ENCODE results near the gene CCDC142. TPM values are rescaled to one million over a fixed set of nuclear protein-coding genes. Genes with fewer than 3 reads are reported as not detected.

The CCDC142 gene
- total and polyA plus RNA-seq, 2 experiments from 2014 or later = 23.4 to 33.5 TPM

DNA sequence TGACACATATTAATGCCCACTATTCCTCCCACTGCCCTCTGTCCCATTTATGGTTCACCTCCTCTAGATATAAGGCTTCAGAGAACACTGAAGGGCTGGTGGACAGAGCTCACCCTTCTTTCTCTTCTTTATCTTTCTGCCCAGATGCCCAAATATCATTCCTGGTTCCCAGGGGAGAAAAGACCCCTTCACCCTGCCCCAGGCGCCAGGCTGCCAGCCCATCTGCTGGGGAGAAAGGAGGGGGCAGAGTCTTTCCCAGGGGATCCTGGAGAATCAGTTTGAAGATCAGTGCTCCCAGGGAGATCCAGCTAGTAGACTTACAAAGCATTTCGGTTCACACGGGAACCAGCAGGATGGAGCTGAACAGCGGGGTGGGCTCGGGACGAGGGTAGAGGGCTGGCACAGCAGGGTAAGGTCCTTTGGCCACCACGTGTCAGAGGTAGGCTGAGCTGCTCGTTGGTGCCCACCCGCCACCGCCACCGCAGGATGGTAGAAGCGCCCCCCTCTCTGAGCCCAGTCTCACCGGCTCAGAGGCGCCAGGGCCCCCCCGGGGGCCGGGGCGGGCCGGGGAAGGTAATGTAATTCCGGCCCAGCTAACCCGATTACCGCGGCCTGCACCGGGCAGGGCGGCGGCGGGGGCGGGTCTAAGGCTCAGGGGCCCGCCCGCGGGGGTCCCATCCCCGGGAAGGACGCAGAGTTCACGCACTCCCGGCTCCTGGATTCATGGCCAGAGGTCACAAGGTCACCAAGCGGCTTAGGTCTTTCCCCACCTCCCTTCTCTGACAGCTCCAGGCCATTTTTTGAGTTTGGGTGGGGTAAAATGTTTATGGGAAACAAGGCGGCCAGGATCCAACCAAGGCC, 30.2 kb upstream of the CCDC142 start:
- Histone ChIP-seq H3K27ac (no peak overlapping the region), H3K4me3 (no peak overlapping the region), H3K27me3 (peaks cover 89% of the 10 kb centered on the region), H3K4me1 (ENCODE audit: low read depth) (no peaks in the 10 kb centered on the region), H3K9me3 (ENCODE audit: low read depth) (no peaks in the 10 kb centered on the region), H3K36me3 (no peaks in the 10 kb centered on the region)
- no peak for DNase-seq (ENCODE audit: low read depth in 1 of 2, low spot score in 1 of 2)
- TF ChIP-seq, protein P1, sequence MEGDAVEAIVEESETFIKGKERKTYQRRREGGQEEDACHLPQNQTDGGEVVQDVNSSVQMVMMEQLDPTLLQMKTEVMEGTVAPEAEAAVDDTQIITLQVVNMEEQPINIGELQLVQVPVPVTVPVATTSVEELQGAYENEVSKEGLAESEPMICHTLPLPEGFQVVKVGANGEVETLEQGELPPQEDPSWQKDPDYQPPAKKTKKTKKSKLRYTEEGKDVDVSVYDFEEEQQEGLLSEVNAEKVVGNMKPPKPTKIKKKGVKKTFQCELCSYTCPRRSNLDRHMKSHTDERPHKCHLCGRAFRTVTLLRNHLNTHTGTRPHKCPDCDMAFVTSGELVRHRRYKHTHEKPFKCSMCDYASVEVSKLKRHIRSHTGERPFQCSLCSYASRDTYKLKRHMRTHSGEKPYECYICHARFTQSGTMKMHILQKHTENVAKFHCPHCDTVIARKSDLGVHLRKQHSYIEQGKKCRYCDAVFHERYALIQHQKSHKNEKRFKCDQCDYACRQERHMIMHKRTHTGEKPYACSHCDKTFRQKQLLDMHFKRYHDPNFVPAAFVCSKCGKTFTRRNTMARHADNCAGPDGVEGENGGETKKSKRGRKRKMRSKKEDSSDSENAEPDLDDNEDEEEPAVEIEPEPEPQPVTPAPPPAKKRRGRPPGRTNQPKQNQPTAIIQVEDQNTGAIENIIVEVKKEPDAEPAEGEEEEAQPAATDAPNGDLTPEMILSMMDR (IDR thresholded peaks at IDR 0.05; ENCODE audit: low read depth, low read length) = no peak

DNA sequence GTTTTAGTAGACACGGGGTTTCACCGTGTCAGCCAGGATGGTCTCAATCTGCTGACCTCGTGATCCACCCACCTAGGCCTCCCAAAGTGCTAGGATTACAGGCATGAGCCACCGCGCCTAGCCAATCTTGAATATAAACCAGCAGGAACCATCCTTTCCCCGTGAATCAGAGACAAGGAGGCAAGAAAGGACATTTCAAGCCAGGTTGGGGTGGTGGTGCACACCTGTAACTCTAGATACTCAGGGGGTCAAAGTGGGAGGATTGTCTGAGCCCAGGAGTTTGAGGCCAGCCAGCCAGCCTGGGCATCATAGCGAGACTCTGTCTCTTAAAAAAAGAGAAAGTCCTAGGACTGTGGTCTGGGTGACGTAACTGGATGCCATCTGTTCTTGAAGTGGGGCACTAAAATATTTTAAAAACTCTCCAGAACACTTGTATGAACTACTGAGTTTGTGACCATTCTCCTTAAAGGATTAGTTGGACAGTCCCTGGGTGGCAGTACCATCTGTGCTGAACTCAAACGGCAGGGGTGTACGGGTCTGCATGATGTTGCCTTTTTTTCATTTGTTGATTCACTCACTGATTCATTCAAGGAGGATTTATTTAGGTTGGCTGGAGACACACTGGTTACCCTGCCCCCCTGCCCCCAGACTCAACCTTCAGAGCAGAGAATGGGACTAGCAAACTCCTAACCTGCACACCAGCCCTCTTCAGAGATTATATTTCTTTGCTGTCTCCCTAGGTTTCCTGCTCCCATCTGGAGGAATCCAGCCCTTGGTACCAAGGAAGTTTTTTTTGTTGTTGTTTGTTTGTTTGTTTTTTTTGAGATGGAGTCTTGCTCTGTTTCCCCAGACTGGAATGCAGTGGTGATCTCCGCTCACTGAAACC, 28.5 kb upstream of the CCDC142 start:
- H3K27me3 ChIP-seq = peaks cover 72% of the 10 kb centered on the region
- TF ChIP-seq, protein P1 (IDR thresholded peaks at IDR 0.05; ENCODE audit: low read depth, low read length) = no peak

GRCh38 chr2:74510272-74510671, 27.5 kb upstream of the CCDC142 start:
- H3K27ac ChIP-seq = no peak overlapping the region
- TF ChIP-seq, protein P1 (IDR thresholded peaks at IDR 0.05; ENCODE audit: low read depth, low read length) = no peak

More for the DNA sequence above, 28.5 kb upstream of the CCDC142 start:
- H3K9me3 ChIP-seq (ENCODE audit: low read depth) = no peaks in the 10 kb centered on the region
- no peak for DNase-seq (ENCODE audit: low read depth in 1 of 2, low spot score in 1 of 2)
- no peak overlapping the region for H3K4me3 ChIP-seq
- H3K4me1 ChIP-seq (ENCODE audit: low read depth) = no peaks in the 10 kb centered on the region
- no peak overlapping the region for H3K27ac ChIP-seq
- no peaks in the 10 kb centered on the region for H3K36me3 ChIP-seq

DNA sequence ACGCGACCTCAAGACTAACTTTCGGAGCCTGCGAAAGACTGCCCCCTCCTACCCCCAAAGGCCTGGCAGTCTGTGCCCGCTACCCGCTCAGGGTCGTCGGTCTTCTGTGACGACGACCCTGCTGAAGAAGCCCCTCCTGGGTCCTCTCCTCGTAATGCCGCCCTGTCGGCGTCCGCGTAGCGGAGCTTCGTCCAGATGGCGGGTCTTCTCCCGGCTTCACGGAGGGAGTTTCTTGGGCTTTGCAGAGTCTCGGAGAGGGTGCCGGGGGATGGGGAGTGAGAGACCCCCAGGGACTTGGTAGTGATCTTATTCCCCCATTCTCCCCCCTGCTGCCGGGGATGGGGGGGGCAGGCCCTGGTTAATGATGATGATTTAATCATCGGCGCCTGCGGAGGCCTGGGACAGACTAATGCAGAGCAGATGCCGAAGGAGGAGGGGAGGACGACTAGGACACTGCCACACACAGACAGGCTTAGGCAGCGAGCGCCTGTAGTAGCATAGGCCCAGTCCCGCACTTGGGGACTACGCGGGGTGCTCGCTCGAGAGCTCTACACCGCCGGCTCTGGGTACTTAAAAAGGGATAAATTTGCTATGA, 25.2 kb upstream of the CCDC142 start:
- peaks cover 4% of the 10 kb centered on the region for H3K36me3 ChIP-seq
- peaks cover 67% of the 10 kb centered on the region for H3K27me3 ChIP-seq
- TF ChIP-seq, protein P1 (IDR thresholded peaks at IDR 0.05; ENCODE audit: low read depth, low read length) = no peak
- peak overlapping the region; percentile 74 for H3K4me3 ChIP-seq
- H3K4me1 ChIP-seq (ENCODE audit: low read depth) = no peaks in the 10 kb centered on the region
- H3K9me3 ChIP-seq (ENCODE audit: low read depth) = no peaks in the 10 kb centered on the region
- peak in 1 of 2 donors; percentile 58 for DNase-seq (ENCODE audit: low read depth in 1 of 2, low spot score in 1 of 2)
- peak overlapping the region; percentile 95 for H3K27ac ChIP-seq

More at GRCh38 chr2:74510272-74510671, 27.5 kb upstream of the CCDC142 start:
- Histone ChIP-seq H3K4me1 (ENCODE audit: low read depth) (no peaks in the 10 kb centered on the region), H3K27me3 (peaks cover 67% of the 10 kb centered on the region), H3K4me3 (no peak overlapping the region), H3K36me3 (peaks cover 2% of the 10 kb centered on the region), H3K9me3 (ENCODE audit: low read depth) (no peaks in the 10 kb centered on the region)
- DNase-seq (ENCODE audit: low read depth in 1 of 2, low spot score in 1 of 2) = no peak
